ENCODE results near the gene PPARA. TPM values are rescaled to one million over a fixed set of nuclear protein-coding genes. Genes with fewer than 3 reads are reported as not detected.

Gene PPARA
- total RNA-seq, 2 donors from 2014 or later: 15.4 to 18.6 TPM

DNA sequence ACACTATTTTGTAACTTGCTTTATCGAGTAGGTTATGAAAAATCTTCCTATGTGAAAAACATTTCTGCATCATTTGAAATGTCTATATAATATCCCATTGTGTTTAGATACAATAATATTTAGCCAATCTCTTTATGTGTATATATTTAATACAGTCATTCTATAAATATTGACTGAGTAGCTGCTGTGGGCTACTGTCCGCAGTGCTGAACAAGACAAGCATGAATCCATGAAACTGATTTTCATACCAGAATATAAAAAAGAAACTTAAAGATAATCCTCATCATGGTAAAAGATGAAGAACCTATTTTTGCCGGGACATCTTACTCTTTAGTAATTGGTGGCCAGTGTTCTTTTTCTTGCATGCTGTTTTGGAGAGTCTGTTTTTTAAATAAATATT is 3.6 kb downstream of the PPARA start:
- Mint-ChIP-seq H3K4me1 (peaks cover 6% of the 10 kb centered on the region), H3K27ac (no peak overlapping the region), H3K4me3 (no peak overlapping the region), H3K9me3 (no peaks in the 10 kb centered on the region), H3K36me3 (ENCODE audit: low read depth) (peaks cover 24% of the 10 kb centered on the region), H3K27me3 (ENCODE audit: insufficient read depth) (peaks cover 18% of the 10 kb centered on the region)
- DNase-seq: no peak
- Histone ChIP-seq H3K36me3 (ENCODE audit: control insufficient read depth, insufficient read depth, low read length) (no peaks in the 10 kb centered on the region), H3K9me3 (ENCODE audit: control insufficient read depth, low read length) (no peaks in the 10 kb centered on the region), H3K4me3 (ENCODE audit: low read length) (no peak overlapping the region), H3K27me3 (ENCODE audit: control insufficient read depth, insufficient read depth, low read length, poor library complexity, severe bottlenecking) (peaks cover 27% of the 10 kb centered on the region), H3K4me1 (ENCODE audit: control insufficient read depth, insufficient read depth, low read length) (peaks cover 3% of the 10 kb centered on the region), H3K27ac (ENCODE audit: low read depth, low read length) (no peak overlapping the region), H3K9ac (ENCODE audit: extremely low read depth, low read length, poor library complexity, severe bottlenecking) (no peak overlapping the region)
- WGBS, 2 experiments (ENCODE audit: insufficient coverage in 1 of 2, insufficient read length in 1 of 2): 92% methylated on average over 3 of the region's 3 CpGs; no CpG with 5 or more reads in 1 of the 2 experiments
- TF ChIP-seq, protein P1, sequence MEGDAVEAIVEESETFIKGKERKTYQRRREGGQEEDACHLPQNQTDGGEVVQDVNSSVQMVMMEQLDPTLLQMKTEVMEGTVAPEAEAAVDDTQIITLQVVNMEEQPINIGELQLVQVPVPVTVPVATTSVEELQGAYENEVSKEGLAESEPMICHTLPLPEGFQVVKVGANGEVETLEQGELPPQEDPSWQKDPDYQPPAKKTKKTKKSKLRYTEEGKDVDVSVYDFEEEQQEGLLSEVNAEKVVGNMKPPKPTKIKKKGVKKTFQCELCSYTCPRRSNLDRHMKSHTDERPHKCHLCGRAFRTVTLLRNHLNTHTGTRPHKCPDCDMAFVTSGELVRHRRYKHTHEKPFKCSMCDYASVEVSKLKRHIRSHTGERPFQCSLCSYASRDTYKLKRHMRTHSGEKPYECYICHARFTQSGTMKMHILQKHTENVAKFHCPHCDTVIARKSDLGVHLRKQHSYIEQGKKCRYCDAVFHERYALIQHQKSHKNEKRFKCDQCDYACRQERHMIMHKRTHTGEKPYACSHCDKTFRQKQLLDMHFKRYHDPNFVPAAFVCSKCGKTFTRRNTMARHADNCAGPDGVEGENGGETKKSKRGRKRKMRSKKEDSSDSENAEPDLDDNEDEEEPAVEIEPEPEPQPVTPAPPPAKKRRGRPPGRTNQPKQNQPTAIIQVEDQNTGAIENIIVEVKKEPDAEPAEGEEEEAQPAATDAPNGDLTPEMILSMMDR (conservative IDR thresholded peaks at IDR 0.05): no peak

DNA sequence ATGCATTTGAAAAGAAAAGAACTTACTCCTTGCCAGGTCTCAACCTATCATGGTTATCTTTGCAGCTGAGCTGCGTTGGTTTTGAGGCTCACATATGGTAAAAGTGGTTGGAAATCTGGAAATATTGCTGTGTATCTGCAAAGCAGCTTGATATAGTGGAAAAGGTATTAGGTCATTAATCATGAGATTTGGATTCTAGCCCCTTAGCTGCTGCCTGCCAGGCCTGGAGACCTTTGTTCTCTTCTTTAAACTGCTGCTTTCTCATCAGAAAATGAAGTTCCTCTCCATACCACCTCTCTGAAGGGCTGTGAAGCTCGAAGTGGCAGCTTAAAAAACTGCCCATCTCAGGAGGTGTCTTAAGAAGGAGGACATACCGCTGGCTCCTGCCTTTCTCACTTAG is 5.7 kb downstream of the PPARA start:
- Mint-ChIP-seq H3K36me3 (ENCODE audit: low read depth) (peaks cover 38% of the 10 kb centered on the region), H3K27ac (no peak overlapping the region), H3K27me3 (ENCODE audit: insufficient read depth) (peaks cover 9% of the 10 kb centered on the region), H3K4me1 (peaks cover 2% of the 10 kb centered on the region), H3K9me3 (no peaks in the 10 kb centered on the region), H3K4me3 (no peak overlapping the region)
- TF ChIP-seq, protein P1 (conservative IDR thresholded peaks at IDR 0.05): no peak
- Histone ChIP-seq H3K27ac (ENCODE audit: low read depth, low read length) (no peak overlapping the region), H3K36me3 (ENCODE audit: control insufficient read depth, insufficient read depth, low read length) (no peaks in the 10 kb centered on the region), H3K9me3 (ENCODE audit: control insufficient read depth, low read length) (no peaks in the 10 kb centered on the region), H3K27me3 (ENCODE audit: control insufficient read depth, insufficient read depth, low read length, poor library complexity, severe bottlenecking) (peaks cover 16% of the 10 kb centered on the region), H3K9ac (ENCODE audit: extremely low read depth, low read length, poor library complexity, severe bottlenecking) (no peak overlapping the region), H3K4me3 (ENCODE audit: low read length) (no peak overlapping the region), H3K4me1 (ENCODE audit: control insufficient read depth, insufficient read depth, low read length) (peaks cover 3% of the 10 kb centered on the region)
- DNase-seq: no peak
- WGBS, 2 experiments (ENCODE audit: insufficient coverage in 1 of 2, insufficient read length in 1 of 2): 86 to 92% methylated on average over 3 of the region's 3 CpGs

DNA sequence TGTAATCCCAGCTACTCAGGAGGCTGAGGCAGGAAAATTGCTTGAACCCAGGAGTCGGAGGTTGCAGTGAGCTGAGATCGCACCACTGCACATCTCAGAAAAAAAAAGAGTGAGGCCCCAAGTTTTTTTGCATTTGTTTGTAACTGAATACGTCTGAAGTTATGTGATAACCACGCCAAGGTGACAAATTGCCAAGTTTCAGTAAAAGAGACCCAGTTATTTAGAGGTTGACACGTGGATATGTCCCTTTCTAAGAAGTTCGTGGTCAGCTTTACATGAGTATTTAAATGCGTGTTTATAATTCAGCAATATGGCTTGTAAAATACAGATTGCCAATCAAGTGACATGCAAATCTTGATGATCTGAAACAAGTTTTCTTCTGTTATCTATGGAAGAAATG is 8.0 kb downstream of the PPARA start:
- no peak for DNase-seq
- no peaks in the 10 kb centered on the region for H3K27me3 ChIP-seq (ENCODE audit: control insufficient read depth, insufficient read depth, low read length, poor library complexity, severe bottlenecking)
- Mint-ChIP-seq H3K4me1 (peaks cover 4% of the 10 kb centered on the region), H3K4me3 (no peak overlapping the region), H3K9me3 (no peaks in the 10 kb centered on the region), H3K27me3 (ENCODE audit: insufficient read depth) (no peaks in the 10 kb centered on the region), H3K36me3 (ENCODE audit: low read depth) (peaks cover 32% of the 10 kb centered on the region), H3K27ac (no peak overlapping the region)
- 91 to 93% methylated on average over 7 of the region's 7 CpGs for WGBS, 2 experiments (ENCODE audit: insufficient coverage in 1 of 2, insufficient read length in 1 of 2)
- H3K4me1 ChIP-seq (ENCODE audit: control insufficient read depth, insufficient read depth, low read length): no peaks in the 10 kb centered on the region
- H3K9ac ChIP-seq (ENCODE audit: extremely low read depth, low read length, poor library complexity, severe bottlenecking): no peak overlapping the region
- no peak overlapping the region for H3K27ac ChIP-seq (ENCODE audit: low read depth, low read length)
- no peak overlapping the region for H3K4me3 ChIP-seq (ENCODE audit: low read length)
- no peaks in the 10 kb centered on the region for H3K9me3 ChIP-seq (ENCODE audit: control insufficient read depth, low read length)
- no peaks in the 10 kb centered on the region for H3K36me3 ChIP-seq (ENCODE audit: control insufficient read depth, insufficient read depth, low read length)
- TF ChIP-seq, protein P1 (conservative IDR thresholded peaks at IDR 0.05): no peak
